Stimulated activated CD8-positive, alpha-beta memory T cell treated with anti-CD3 and anti-CD28 coated beads, Interleukin-12 subunit alpha, Interleukin-12 subunit beta, amount 100 ng/mL, for 4 hours (primary cell): Measurements from ENCODE around the gene LRRFIP2.
"Not testable (repeated sequence)": the region's sequence is repeated elsewhere in the genome, so short reads cannot be mapped to it uniquely, and the experiment has no call there.

Source experiments
- DNase-seq: peaks from one replicate; pipeline ENCODE4 v3.0.0-alpha.2; 2020; ENCODE audit warnings: low read depth

LRRFIP2 gene

GRCh38 chr3:37064747-37065146, 109.6 kb downstream of the LRRFIP2 start:
- DNase-seq, result no peak

DNA sequence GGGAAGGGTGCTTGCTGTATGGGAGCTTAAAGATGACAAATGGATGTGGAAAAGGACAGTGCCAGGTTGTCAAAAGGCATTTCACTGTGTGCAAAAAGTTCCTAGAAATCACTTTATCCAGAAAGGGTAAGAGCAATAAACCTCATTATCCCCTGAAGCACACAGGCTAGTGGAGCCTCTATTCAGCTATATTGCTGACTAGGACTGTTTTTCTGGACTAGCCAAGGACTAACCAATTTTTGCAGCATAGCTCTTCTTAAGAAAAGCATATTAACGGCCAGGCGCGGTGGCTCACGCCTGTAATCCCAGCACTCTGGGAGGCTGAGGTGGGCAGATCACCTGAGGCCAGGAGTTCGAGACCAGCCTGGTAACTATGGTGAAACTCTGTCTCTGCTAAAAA, 116.3 kb downstream of the LRRFIP2 start:
- DNase-seq, result no peak

GRCh38 chr3:37056826-37057225, 117.6 kb downstream of the LRRFIP2 start:
- DNase-seq, result no peak

DNA sequence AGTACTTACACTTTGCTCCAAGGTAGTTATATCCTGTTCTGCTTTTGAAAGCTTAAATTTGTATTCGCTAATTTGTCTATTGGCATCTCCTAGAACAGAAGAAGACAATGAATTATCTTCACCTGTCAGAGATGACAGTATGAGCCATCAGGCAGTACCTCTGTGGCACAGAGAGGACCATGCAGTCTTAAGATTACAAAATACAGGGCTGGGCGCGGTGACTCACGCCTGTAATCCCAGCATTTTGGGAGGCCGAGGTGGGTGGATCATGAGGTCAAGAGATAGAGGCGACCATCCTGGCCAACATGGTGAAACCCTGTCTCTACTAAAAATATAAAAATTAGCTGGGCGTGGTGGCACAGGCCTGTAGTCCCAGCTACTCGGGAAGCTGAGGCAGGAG, 119.3 kb downstream of the LRRFIP2 start:
- DNase-seq, result not testable (repeated sequence)

- no peak for DNase-seq
Observed at GRCh38 chr3:37054370-37054769, 120.0 kb downstream of the LRRFIP2 start.

GRCh38 chr3:37053753-37054152, 120.6 kb downstream of the LRRFIP2 start:
- no peak for DNase-seq

- no peak for DNase-seq
Observed at GRCh38 chr3:37053337-37053736, 121.0 kb downstream of the LRRFIP2 start.

DNA sequence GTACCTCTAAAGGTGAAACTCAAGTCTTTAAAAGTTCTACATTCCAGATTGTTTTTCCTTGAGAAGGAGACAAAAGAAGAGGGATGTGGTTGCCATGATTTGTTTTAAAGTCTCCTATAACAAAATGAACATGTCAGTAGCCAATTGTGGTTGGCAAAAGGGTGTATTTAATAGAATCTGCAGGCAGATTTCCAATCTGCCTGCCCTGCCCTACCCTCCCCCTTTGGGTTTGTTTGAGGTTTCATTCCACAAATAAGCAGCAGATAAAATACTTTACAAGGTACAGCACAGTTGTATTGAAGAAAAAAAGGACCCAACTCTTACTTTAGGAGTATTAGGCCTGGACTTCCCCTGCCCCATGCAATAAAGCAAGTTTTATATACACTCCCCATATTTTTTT, 121.5 kb downstream of the LRRFIP2 start:
- no peak for DNase-seq

DNA sequence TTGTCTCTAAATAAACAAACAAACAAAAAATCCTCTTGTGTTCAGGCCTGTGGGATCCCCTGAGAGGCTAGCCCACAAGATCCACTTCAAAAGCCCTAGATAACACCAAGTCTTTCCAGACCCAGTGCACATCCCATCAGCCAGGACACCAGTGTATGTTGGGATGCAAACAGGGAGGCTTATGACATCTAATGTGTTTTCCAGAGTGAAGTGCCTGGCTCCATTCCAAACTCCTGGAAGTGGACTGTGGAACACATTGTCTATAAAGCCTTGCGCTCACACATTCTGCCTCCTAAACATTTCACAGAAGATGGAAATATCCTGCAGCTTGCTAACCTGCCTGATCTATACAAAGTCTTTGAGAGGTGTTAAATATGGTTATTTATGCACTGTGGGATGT, 124.1 kb downstream of the LRRFIP2 start:
- DNase-seq, result no peak

DNA sequence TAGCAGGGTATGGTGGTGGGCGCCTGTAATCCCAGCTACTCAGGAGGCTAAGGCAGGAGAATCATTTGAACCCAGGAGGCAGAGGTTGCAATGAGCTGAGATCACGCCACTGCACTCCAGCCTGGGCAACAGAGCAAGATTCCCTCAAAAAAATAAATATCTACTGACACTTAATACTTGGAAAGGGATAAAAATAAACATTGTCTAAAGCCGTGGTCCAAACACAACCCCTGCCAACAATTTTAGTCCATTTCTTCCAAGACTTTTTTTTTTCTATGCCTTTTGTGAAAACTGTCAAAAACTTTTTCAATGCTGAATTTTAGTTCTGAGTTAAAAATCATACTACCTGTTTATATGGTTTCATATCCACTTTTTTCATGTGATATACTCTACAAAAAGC, 131.7 kb downstream of the LRRFIP2 start:
- not testable (repeated sequence) for DNase-seq

DNA sequence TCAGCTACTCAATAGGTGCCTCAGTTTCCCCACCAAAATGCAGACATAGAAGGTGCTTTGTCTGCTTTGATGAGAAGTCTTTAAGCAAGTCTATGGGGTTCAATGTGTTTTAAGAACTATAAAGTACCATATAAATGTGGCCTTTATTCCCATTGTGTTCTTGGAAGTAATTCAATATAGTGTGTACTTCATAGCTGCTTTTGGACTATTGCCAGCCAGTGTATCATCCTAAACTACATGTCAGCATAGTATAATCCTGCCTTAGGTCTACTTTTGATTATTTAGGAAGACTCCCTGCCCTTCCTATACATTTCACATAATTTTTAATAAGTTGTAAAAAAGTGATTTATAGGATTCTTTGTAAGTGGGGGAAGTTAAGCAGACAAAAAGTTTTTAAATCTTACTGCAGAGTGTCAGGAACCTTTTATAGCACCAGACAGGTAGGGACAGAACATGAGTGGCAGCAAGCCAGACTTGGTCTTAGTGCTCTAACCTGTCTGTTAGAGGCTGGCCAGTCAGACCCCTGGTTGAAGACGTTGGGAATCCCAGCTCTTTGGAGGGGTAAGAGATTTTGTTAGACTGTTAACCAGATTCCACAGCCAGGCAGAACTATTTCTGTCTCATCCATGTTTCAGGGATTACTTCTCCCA, 132.7 kb downstream of the LRRFIP2 start:
- no peak for DNase-seq

DNA sequence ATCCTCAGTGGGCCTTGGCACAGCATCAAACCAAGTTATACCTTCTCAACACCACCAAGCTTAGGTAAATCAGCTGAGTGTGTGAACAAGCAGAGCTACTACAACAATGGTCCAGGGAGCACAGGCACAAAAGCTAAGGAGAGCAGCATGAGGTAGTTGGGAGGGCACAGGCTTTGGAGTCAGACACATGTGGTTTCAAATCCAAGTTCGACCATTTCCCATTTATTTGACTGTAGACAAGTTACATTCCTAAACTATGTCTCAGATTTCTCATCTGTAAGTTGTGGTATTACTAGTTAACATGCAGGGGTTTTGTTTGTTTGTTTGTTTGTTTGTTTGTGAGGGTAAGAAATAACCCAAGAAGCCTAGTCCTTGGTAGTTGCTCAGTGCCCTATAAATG, 134.2 kb downstream of the LRRFIP2 start:
- no peak for DNase-seq

GRCh38 chr3:37039161-37039846, 135.1 kb downstream of the LRRFIP2 start:
- no peak for DNase-seq

DNA sequence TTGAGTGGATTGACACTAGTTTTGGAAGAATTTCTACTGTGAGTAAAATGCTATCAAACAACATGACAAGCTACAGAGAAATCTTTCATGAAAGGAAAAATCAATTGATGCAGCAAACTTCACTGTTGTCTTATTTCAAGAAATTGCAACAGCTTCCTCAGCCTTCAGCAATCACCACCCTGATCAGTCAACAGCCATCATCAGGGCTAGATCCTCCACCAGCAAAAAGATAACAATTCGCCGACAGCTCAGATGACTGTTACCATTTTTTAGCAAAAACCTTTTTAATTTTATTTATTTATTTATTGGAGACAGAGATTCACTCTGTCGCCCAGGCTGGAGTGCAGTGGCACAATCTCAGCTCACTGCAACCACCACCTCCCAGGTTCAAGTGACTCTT, 137.0 kb downstream of the LRRFIP2 start:
- no peak for DNase-seq

GRCh38 chr3:37032961-37033360, 141.4 kb downstream of the LRRFIP2 start:
- no peak for DNase-seq

DNA sequence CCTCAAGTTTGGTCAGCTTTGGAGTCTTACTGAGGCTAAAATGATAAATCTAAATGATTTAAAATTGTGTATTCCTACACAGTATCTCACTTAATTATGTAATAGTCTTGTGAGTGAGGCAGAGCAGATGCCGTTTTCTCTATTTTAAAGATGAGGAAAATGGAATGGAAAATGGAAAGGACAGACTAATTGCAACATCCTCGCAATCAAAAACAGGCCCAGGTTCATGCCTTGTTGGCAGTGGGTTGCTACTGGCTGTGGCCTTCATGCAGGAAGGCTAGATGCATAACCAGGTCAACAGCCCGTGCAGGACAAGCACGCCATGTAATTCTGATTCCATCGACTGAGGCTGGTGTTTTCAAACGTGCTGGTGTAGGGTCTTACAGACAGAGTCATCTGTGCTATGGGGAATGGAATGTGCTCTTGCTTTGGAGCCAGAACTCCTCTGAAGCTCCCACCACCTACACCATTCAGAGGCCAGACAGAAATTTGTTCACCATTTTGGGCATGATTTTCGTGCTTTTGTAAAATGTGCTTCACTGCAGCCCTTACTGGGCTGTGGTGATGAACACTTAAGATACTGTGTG, 143.2 kb downstream of the LRRFIP2 start:
- DNase-seq, result no peak

DNA sequence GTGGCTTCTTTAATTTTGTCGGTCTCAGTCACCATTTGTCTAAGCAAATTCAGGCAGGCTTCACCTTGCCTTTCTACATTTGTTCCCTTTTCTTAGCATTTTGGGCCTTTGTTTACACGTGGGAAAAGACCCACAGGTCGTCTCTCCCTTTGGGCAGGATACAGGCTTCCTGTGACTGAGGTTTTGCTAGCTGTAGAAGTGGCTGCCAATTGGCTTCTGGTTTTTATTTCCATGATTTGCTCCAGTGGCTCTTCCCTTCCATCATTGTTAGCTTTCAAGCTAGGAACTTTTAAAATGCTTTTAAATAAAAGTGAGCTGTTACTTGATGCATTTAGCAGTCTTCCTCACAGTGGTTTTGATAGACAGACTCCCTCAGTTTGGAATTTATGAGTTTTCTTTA, 143.8 kb downstream of the LRRFIP2 start:
- no peak for DNase-seq

- no peak for DNase-seq
Observed at GRCh38 chr3:37029516-37030163, 144.7 kb downstream of the LRRFIP2 start.

DNA sequence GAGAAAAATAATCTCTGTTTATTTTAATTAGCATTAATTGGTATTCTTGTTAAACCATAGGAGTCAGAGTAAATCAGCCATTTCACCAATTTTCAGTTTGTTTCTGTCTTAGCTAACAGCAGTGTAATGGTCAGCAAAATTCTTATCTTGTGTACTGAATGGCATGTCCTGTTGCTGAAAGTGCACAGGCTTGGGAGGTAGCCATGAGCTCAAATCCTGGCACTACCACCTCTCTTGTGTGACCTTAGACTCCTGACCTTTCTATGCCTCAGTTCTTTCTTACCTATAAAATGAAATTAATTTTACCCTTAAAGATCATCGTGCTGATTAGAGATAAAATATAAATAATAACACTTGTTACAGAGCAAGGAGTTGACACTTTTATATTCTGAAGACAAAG, 145.3 kb downstream of the LRRFIP2 start:
- no peak for DNase-seq

DNA sequence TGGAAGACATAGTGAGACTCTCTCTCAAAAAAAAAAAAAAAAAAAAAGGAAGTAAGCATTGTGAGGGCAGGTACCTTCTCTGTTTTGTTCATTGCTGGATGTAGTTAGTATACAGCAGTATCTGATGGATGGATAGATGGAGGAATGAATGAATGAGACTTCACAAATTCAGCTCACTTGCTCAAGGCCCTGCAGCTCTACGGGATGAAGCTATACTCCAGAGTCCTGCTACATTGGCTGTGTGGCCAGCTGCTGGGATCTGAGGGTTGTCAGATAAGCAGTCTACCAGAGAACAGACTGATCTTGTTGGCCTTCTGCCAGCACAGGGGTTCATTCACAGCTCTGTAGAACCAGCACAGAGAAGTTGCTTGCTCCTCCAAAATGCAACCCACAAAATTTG, 146.1 kb downstream of the LRRFIP2 start:
- no peak for DNase-seq

DNA sequence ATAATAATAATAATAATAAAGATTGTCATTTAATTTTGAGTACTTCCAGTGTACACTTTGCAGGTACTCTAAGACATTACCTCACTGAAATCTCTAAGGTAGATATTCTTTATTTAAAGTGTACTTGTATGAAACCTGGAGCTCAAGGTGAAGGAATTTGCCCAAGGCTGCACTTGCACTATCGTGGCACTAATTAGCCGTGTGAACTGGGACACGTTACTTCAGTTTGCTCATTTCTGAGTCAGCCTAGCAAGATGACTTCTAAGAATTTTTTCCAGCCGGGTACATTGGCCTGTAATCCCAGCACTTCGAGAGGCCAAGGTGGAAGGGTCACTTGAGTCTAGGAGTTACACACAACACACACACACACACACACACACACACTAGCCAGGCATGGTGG, 147.5 kb downstream of the LRRFIP2 start:
- DNase-seq, result no peak

DNA sequence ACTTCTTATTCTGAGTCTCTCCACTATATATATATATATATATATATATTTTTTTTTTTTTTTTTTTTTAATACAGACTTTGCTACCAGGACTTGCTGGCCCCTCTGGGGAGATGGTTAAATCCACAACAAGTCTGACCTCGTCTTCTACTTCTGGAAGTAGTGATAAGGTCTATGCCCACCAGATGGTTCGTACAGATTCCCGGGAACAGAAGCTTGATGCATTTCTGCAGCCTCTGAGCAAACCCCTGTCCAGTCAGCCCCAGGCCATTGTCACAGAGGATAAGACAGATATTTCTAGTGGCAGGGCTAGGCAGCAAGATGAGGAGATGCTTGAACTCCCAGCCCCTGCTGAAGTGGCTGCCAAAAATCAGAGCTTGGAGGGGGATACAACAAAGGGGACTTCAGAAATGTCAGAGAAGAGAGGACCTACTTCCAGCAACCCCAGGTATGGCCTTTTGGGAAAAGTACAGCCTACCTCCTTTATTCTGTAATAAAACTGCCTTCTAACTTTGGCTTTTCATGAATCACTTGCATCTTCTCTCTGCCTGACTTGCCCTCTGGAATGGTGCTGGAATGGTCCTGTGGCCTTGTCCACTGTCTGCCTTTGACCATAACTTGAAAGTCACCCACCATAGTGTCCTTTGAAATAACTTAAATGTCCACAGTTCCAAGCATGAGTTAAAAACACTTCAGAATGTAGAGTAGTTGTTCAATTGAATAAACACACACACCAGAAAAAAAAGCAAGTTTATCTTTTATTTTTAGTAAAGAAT, 148.6 kb downstream of the LRRFIP2 start:
- no peak for DNase-seq
